NCI-H2171 (cell line): ENCODE results near the gene RAB23.

Experiments used
- DNase-seq: peaks from one replicate; lab custom pipeline; 2025; lab: John Stamatoyannopoulos, UW

RAB23 gene

GRCh38 chr6:57221936-57222742, at the start of gene RAB23:
Gene RAB23, minus strand, starts transcription at chr6:57222307. Its CDS starts 11,927 bp downstream, at chr6:57210380.
- DNase-seq = peak; percentile 76

GRCh38 chr6:57268294-57268640, 46.2 kb upstream of the RAB23 start:
- no peak for DNase-seq

- DNase-seq = no peak
These were observed 45.6 kb upstream of the RAB23 start for GRCh38 chr6:57267586-57268293.

GRCh38 chr6:57265755-57266221, 43.7 kb upstream of the RAB23 start:
- no peak for DNase-seq

GRCh38 chr6:57263739-57264138, 41.6 kb upstream of the RAB23 start:
- DNase-seq = no peak

GRCh38 chr6:57262901-57263694, 41.0 kb upstream of the RAB23 start:
- DNase-seq = no peak

- DNase-seq = no peak
These were observed 40.4 kb upstream of the RAB23 start for GRCh38 chr6:57262488-57262887.

GRCh38 chr6:57261926-57262325, 39.8 kb upstream of the RAB23 start:
- no peak for DNase-seq

- no peak for DNase-seq
These were observed 37.0 kb upstream of the RAB23 start for GRCh38 chr6:57259064-57259463.

- no peak for DNase-seq
These were observed 35.9 kb upstream of the RAB23 start for GRCh38 chr6:57257911-57258541.

- no peak for DNase-seq
These were observed 34.4 kb upstream of the RAB23 start for GRCh38 chr6:57256541-57256940.

- no peak for DNase-seq
These were observed 33.5 kb upstream of the RAB23 start for GRCh38 chr6:57255451-57256169.

- no peak for DNase-seq
These were observed 32.1 kb upstream of the RAB23 start for GRCh38 chr6:57254055-57254717.

- no peak for DNase-seq
These were observed 30.9 kb upstream of the RAB23 start for GRCh38 chr6:57252975-57253374.

GRCh38 chr6:57252137-57252536, 30.0 kb upstream of the RAB23 start:
- no peak for DNase-seq

- no peak for DNase-seq
These were observed 28.2 kb upstream of the RAB23 start for GRCh38 chr6:57250348-57250747.

GRCh38 chr6:57248311-57248895, 26.3 kb upstream of the RAB23 start:
- no peak for DNase-seq

- DNase-seq = no peak
These were observed 25.5 kb upstream of the RAB23 start for GRCh38 chr6:57247603-57248002.

GRCh38 chr6:57246307-57246706, 24.2 kb upstream of the RAB23 start:
- no peak for DNase-seq

- DNase-seq = no peak
These were observed 21.8 kb upstream of the RAB23 start for GRCh38 chr6:57243954-57244353.
